Activated CD4-positive, alpha-beta T cell treated with anti-CD3 and anti-CD28 coated beads, Interleukin-2, amount 50 U/mL, for 48 hours (primary cell): ENCODE measurements around the gene PEPD.

Experiments used
- DNase-seq, 2 experiments: peaks; one replicate each; pipeline ENCODE4 v3.0.0-alpha.2; 2020

The PEPD gene

GRCh38 chr19:33471111-33471996 lies 50.2 kb downstream of the PEPD start:
- DNase-seq: no peak

GRCh38 chr19:33470686-33471085 lies 50.9 kb downstream of the PEPD start:
- DNase-seq: no peak

GRCh38 chr19:33470040-33470330 lies 51.6 kb downstream of the PEPD start:
- DNase-seq: no peak

DNA sequence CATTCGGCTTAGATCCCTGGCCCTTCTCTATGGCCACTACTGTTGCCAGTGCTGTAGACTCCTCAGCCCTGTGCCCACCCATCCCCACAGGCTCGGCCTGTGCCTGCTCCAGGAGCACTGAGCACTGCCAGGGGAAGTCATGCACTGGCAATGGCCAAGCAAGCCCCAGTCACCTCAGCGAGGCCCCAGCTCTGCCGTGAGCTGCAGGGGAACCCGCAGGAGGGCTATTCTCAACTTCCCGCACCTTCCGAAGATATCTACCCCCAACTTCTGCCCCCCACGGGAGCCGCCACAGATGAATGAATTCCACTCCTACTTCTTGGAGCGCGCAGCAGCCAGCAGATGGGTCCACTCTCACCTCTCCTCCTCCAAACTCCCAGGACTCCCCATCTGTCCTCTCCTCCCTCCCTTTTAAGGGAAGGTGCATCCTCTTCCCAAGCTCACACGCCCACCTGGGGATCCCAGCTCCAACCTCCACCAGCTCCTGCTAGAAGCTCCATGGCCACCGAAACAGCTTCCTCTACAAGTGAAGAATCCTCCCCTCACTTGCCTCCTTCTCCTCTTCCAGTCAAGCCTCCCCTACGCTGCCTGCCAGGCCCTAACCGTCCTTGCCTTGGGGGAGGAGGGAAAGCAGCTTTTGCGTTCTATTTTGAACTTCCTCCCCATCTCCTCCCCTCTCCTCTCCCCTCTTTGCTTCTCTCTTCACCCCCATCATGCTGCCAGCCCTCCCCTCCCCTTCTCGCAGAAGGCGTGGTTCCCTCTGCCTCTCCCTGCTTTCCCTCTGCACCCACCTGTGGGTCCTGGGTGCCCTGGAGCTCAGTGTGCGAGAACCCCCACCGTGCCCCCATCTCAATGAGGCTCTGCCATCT lies 52.2 kb downstream of the PEPD start:
- no peak for DNase-seq

GRCh38 chr19:33468361-33469170 lies 53.0 kb downstream of the PEPD start:
- no peak for DNase-seq

- no peak for DNase-seq
Measured at GRCh38 chr19:33467851-33468250, 53.7 kb downstream of the PEPD start.

- no peak for DNase-seq
Measured at GRCh38 chr19:33465834-33466233, 55.8 kb downstream of the PEPD start.

- DNase-seq: no peak
Measured at GRCh38 chr19:33465371-33465770, 56.2 kb downstream of the PEPD start.

GRCh38 chr19:33464733-33465115 lies 56.9 kb downstream of the PEPD start:
- DNase-seq: no peak

GRCh38 chr19:33464010-33464732 lies 57.4 kb downstream of the PEPD start:
- no peak for DNase-seq

GRCh38 chr19:33463199-33463598 lies 58.4 kb downstream of the PEPD start:
- no peak for DNase-seq

DNA sequence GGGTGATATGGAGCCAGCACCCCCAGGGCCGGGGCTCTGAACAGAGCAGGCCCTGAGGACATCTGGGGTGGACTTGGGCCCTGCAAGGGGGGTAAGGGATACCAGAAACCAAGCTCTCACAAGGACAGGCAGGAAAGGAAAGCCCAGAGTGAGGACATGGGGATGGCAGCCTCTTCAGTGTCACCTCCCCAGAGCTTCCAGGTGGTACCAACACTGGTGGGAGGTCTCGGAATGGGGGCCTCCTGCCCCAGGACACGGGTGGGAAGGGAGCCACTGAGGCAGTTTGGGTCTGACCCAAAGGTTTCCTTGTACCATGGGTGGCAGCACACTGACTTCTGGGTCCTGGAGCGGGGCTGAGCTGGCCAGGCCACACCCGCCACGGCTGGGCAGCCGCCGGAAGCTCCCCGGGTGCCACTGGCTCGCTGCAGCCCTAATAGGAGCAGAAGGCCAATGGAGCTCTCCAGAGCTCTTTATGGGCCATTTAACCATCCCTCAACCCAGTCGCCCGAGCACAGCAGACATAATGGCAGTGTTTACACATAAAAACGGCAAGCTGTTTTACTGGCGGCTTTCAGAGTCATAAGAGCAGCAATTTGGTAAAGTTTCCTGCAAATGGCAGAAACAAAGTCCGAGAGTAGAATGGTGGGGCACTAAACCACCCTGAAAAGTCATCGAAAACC lies 59.3 kb downstream of the PEPD start:
- no peak for DNase-seq

- no peak for DNase-seq
Measured at GRCh38 chr19:33461256-33462111, 60.1 kb downstream of the PEPD start.

DNA sequence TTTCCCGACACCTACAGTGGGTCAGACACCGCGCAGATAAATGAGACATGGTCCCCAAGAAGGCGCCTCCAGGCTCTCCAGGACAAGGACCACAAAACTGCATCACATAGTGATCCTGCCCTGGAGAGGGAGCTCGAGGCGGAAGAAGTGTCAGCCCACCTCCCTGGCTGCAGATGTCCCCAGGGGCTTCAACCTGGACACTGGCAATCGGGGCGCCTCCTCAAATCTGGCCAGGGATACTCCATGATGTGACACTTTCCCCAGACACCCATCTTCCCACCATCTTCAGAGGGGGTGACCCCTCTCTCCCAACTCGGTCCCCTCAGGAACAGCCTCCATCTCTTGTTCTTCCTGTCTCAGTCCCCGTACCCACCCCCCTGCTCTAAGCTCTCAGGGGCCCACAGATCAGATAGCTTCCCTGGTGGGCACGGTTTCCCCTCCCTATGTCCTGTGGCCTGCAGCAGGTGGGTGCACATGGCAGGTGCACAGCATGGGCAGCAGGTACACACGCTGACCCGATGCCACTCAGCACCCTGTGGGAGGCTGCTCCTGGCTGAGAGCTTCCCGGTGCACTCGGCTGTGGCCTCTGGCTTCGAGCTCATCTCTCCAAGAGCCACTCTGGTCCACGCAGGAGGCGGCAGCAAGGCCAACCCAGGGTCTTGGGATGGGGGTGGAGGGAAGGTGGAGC lies 61.2 kb downstream of the PEPD start:
- no peak for DNase-seq

GRCh38 chr19:33459222-33460090 lies 62.1 kb downstream of the PEPD start:
- no peak for DNase-seq

GRCh38 chr19:33458807-33459206 lies 62.8 kb downstream of the PEPD start:
- no peak for DNase-seq

GRCh38 chr19:33458171-33458633 lies 63.4 kb downstream of the PEPD start:
- no peak for DNase-seq

DNA sequence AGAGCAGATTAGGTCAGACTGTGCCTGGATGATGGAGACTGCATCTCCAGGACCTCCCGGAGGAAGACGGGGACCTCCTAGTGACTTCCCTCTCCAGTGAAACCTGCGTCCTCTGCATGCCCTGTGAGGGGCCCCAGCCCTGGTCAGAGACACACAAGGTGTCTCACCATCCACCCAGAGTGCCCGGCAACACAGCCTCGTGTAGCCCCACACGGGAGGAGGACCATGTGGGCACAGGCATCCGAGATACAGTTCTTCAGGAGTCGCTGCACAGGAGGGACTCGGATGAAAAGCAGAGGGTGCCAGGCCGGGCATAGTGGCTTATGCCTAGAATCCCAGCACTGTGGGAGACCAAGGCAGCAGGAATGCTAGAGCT lies 64.8 kb downstream of the PEPD start:
- no peak for DNase-seq
